GM21360 (cell line): Measurements from ENCODE around the gene CASK.
"Not testable (repeated sequence)": the region's sequence is repeated elsewhere in the genome, so short reads cannot be mapped to it uniquely, and the experiment has no call there.

Experiments used
- ATAC-seq: cut with Tn5 transposase; IDR thresholded peaks from one replicate; pipeline ENCODE4 v1.9.1; 2021; ENCODE audit warnings: mild to moderate bottlenecking, moderate library complexity; ENCODE audit not compliant: unreplicated experiment

The CASK gene

DNA sequence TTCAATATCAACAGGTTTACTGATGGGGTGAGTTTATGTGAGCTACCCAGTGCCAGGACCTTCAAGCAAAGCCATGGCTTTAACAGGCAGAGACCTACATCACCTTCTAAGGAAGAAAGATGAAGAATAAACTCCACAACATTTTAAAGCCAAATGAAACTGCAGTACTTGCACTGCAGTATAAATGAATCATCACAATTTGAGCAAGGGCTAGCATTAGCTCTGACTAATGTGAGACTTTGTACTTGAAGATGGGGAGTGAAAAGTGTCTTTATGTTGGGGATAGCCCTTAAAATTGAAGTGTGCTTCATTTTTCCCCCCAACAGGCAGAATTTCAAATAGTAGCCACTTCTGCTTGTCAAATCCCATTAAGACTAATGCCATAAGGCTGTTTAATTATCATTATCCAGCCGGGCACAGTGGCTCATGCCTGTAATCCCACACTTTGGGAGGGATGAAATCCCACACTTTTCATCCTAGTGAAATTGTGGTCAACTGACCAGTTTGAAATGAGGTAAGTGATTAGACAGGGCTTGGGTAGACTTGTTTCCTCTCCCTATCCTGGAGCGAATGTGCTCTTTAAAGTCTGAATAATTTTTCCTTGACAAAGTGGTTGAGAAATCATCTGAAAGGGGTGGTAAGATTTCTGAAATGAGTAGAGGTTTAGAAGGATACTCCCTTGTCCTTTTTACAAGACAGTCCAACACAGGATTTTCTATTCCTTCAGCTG, 261.8 kb downstream of the CASK start:
- ATAC-seq = no peak

GRCh38 chrX:41655631-41656030, 267.7 kb downstream of the CASK start:
- ATAC-seq = no peak

DNA sequence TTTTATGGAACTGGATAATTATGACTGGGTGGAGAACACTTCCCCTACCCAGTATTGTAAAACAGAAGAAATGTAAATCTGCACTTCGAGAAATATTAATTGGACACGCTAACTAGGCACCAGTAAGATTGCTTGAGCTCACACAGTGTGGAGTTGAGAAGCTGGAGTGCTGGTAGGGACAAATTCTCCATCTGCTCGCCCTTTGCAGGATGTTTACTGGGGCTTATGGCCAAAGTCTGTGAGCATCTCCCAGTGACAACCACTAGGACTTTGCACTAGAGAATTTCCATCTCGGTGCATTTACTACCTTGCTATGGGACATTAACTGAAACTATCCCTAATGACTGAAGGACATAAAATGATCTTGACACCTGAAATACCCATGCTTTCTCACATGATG, 268.3 kb downstream of the CASK start:
- ATAC-seq = no peak

GRCh38 chrX:41653125-41653524, 270.2 kb downstream of the CASK start:
- ATAC-seq = no peak

DNA sequence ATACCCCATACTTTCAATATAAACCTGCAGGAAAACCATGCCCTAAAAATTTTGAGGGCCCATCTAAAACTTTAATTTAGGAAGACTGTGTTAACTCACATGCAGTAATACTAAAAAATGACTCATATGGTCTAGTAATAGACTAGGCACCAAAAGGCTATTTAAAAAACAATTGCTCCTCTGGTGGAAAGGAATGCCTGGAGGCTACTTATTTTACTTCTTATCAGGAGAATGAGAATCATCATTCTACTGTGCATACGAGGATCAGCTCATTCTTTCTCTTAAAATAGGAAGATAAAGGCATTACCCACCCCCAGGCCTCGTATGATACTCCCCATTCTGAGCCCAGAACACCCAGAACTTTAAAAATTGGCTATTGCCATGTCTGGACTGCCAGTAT, 277.2 kb downstream of the CASK start:
- ATAC-seq = not testable (repeated sequence)

- ATAC-seq = no peak
Observed at GRCh38 chrX:41634284-41634683, 289.1 kb downstream of the CASK start.

DNA sequence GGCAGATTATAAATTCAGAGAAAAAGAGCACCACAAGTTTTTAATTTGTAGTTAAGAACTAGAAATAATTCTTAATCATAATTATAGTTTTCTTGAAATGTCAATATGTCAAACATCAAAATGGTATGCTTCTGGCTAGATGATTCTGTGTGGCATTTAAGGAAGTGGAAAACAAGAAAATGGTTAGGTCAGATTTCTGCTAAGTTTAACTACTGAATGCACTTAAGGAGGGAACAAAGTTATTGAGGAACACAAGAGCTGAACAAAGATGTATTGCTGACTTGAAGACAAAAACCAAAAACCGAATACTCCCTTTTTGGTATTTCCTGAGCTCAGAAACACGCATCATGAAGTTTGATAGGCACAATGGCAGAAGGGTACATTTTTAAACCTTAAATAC, 293.3 kb downstream of the CASK start:
- ATAC-seq = no peak

- no peak for ATAC-seq
Observed at GRCh38 chrX:41629539-41629938, 293.8 kb downstream of the CASK start.

DNA sequence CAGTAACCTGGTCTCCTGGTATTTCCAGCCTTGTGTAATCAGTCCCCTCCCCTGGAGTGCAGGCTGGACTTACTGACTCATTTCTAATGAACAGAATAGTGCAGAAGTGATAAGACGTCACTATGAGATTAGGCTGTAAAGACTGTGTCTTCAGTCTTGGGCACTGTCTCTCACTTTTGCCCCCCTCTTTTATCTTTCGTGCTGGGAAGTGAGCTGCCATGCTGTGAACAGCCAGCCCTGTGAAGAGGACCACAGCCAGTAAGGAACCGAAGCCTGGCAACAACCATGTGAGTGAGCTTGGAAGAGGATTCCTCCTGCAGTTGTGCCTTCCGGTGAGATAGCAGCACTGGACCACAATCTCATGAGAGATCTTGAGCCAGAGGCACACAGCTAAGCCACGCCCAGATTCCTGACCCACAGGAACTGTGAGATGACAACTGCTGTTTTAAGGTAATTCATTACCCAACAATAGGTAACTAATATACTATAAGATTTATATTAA, 302.1 kb downstream of the CASK start:
- ATAC-seq = no peak

DNA sequence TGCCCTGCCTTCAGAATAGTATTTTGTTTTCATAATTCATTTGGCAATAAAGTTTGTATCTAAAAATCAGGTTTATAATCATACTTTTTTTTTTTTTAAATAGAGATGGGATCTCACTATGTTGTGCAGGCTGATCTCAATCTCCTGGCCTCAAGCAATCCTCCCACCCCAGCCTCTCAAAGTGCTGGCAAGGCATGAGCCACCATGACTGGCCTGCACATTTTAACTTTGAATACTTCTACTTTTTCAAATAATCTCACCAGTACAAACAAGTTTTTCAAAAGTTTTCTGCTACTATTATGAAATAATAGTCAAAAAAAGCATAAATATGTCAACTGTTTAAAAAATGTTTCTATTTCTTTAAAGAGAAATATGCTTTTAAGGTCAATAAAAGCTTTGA, 304.1 kb downstream of the CASK start:
- no peak for ATAC-seq

DNA sequence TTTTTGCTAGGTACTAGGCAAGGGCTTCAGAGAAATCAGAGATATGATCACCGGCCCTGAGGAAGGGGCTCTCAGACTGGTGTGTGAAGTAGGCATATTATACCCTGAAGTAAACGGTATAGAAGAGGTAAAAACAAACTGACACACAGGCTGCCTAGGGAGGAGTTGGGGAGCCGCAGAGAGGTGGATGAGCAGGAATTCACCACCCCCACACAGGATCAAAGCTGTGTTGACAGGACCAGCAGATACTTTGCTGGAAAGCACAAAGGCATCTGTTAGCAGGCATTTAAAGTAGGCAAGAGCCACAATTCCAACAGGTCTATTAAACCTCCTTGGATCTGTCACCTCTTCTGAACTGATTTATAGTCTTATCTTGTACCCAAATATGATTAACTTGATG, 306.4 kb downstream of the CASK start:
- no peak for ATAC-seq

DNA sequence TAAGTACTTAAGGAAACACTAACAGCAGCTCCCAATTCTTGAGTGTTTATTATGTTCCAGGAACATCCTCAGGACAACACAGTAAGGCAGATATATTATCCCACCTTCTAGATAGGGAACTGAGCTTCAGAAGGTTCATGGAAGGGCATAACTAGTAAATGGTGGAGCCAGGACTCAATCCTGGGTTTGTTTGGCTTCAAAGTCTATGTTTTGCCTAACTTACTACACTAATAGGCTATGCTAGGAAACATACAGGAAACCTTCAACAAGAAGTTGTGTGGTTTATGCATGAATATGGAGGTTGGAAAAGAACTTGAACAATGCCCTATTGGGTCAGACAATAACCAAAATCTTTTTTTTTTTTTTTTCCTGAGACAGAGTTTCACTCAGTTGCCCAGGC, 307.1 kb downstream of the CASK start:
- ATAC-seq = no peak

DNA sequence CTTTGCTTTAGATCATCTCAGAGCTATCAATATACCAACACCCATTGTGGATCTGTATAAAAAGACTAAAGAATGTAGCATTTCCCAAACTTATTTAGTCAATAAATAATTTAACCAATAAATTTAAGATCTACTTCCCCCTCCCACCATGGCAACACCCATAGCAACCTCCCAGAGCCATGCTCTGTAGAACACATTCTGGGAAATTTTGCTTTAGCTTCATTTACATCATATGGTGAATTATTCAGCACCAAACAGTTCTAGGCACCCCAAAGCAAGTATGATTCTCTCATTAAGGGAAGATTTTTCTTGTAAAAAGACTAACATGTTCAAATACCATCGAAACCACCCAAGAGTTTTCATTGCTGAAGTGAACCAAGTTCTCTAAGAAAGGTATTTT, 315.1 kb downstream of the CASK start:
- ATAC-seq = no peak

GRCh38 chrX:41607264-41607832, 316.0 kb downstream of the CASK start:
- no peak for ATAC-seq

DNA sequence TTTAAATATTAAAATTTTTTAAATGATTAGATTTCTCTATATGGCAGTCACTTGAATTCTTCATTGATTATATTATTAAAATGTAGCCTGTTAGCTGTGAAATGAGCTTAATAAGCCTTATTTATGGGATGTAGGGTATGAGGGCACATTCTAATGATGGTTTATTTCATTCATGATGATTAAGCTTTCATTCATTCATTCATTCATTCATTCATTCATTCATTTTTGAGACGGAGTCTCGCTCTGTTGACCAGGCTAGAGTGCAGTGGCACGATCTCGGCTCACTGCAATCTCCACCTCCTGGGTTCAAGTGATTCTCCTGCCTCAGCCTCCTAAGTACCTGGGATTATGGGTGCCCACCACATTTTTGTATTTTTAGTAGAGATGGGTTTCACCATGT, 317.3 kb downstream of the CASK start:
- ATAC-seq = not testable (repeated sequence)

DNA sequence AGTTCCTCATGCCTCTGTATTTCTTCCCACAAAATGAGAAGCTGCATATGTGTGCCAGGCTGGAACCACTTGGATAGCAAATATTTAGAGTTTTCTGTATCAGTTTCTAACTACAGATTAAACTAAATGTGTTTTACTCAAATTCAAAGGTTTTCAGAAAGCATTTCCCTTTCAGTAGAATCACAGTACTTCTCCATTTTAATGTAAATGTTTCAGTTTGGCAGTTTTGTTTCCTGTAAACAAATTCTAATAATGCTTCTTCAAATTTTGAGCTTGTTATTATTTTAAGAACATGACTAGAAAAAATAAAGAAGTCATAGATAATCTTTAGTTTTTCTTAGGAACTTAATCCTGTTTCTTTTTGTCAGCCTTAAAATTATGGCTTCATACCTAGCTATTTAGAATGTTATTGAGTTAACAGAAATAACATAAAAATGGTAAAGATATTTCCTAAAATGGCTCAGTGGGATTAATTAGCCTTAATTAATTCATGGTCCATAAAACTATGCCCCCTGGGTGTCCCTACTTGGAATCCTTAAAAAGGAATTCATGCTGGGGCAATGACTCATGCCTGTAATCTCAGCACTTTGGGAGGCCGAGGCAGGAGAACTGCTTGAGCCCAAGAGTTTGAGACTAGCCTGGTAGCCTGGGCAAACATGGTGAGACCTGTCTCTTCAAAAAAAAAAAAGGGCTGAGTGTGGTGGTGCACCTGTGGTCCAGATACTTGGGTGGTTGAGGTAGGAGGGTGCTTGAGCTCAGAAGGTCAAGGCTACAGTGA, 318.4 kb downstream of the CASK start:
- ATAC-seq = no peak

DNA sequence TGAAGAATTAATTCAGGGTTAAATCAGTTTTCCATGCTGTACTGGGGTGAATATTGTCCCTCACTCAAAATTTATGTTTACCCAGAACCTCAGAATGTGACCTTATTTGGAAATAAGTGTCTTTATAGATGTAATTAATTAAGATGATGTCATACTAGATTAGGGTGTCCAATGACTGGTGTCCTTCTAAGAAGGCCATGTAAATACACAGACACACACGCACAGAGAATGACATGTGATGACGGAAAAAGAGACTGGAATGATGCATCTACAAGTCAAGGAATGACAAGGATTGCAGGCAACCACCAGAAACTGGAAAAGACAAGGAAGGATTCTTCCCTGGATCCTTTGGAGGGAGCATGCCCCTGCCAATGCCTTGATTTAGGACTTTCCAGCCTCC, 319.2 kb downstream of the CASK start:
- no peak for ATAC-seq

DNA sequence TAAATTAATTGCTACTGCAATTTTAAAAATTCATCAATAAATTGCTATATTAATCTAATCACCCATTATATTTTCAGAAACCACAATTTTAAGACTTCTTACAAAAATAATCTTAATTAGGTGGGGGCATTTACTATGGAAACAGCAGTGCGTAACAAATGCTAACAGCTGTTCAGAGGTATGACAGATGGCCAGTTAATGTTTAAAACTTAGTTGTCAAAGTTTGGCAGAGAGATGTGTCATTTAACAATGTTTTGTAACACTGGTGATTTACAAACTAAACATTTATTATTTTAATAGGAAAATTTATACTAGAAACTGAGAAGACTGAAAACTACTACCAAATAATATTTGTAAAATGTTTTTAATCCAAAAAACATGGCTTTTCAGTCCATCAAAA, 319.8 kb downstream of the CASK start:
- no peak for ATAC-seq

GRCh38 chrX:41602816-41603345, 320.5 kb downstream of the CASK start:
- no peak for ATAC-seq

- ATAC-seq = no peak
Observed at GRCh38 chrX:41600291-41600690, 323.1 kb downstream of the CASK start.

DNA sequence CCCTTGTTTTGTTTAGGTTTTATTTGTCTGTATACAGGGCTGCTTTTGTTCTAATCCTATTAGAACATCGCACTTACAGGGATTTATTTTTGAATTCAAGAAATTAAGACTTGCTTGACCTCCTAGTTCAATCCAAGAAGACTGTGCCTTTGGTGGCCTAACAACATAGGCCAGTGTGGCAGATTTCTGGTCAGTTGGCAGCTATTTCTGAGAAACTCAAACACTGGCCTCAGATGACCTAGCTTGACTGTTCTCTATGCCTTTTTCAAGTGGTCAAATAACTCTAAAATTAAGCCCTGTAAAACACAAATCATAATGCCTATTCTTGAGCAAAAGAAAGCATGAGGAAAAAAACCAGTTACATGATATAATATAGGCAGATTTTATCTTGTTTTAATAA, 323.8 kb downstream of the CASK start:
- ATAC-seq = no peak

- ATAC-seq = peak; percentile 99
Observed at GRCh38 chrX:41596596-41596995, 326.8 kb downstream of the CASK start.
